ENCODE measurements around the gene GATA3. TPM values are rescaled to one million over a fixed set of nuclear protein-coding genes. Genes with fewer than 3 reads are reported as not detected.

The GATA3 gene
- total RNA-seq, 1 experiment from 2014 or later = not detected

DNA sequence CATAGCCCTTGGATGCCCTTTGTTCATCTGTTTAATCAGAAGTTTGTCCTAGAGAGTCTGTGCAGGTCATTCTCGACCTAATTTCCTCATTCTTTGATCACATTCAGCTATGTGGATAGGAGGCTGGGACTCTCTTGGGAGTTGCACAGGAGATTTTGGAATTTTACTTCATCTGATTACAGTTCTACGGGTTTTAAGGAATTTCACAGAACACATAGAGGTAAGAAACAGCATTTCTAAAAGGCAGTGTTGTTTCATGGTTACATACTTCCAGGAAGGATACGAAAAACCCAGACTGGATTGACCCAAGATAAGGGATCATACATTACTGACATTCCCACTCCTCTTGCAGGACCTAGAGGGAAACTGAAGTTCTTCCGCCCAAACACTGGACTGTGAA, 45.9 kb downstream of the GATA3 start:
- H3K27me3 ChIP-seq = no peaks in the 10 kb centered on the region
- no peaks in the 10 kb centered on the region for H3K9me3 ChIP-seq
- DNase-seq = no peak
- no peak overlapping the region for H3K4me3 ChIP-seq
- no peaks in the 10 kb centered on the region for H3K36me3 ChIP-seq

DNA sequence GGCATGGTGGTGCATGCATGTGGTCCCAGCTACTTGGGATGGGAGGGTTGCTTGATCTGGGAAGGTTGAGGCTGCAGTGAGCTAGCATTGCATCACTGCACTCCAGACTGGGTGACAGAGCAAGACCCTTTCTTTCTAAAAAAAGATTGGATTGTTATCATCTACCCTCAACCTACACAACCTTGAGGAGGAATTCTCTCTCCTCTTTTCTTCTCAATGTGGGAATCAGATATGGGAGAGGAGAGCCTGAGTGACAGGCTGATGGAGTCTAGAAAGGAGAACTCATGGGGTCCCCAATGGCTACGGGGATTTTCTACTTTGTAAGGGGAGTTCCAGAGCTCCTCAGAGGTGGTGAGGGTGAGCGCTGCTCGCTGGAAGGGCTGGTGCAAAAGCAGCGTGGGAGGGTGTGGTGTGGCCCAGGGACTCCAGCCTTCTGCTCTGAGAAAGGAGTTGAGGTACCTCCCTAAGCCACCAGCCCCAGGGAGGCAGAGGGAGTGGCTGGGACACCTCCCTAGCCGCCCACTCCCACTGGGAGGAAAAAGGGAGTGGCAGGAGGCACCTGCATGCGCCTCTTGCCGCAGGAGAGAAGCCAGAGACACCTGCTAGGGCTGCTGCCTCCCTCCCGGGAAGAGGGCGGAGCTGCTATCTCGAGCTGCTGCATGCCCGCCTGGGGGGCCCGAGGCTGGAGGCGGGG, 48.4 kb downstream of the GATA3 start:
- no peaks in the 10 kb centered on the region for H3K27me3 ChIP-seq
- no peak overlapping the region for H3K4me3 ChIP-seq
- DNase-seq = no peak
- no peaks in the 10 kb centered on the region for H3K9me3 ChIP-seq
- H3K36me3 ChIP-seq = no peaks in the 10 kb centered on the region

DNA sequence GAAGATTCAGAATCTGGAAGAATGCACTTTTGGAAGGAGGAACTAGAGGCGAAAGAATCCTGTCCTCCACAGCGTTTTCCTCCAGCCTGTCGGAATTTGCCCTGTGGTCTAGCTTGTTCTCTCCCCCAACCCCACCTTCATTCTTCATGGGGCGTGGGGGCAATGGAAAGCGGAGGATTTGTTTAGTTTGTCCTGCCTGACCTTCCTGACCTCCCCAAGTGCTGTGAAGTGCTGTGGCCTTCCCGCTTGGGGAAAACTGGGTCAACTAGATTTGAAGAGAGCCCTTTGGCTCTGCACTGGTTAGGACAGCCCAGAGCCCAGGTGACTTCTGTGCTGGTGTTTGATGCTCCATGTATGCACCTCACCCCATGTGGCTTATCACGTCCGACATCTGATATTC, 49.1 kb downstream of the GATA3 start:
- Histone ChIP-seq H3K4me3 (no peak overlapping the region), H3K27me3 (no peaks in the 10 kb centered on the region), H3K9me3 (no peaks in the 10 kb centered on the region), H3K36me3 (no peaks in the 10 kb centered on the region)
- no peak for DNase-seq

- Histone ChIP-seq H3K36me3 (no peaks in the 10 kb centered on the region), H3K4me3 (no peak overlapping the region), H3K9me3 (no peaks in the 10 kb centered on the region), H3K27me3 (no peaks in the 10 kb centered on the region)
- no peak for DNase-seq
These were observed 49.5 kb downstream of the GATA3 start for GRCh38 chr10:8104005-8104404.

DNA sequence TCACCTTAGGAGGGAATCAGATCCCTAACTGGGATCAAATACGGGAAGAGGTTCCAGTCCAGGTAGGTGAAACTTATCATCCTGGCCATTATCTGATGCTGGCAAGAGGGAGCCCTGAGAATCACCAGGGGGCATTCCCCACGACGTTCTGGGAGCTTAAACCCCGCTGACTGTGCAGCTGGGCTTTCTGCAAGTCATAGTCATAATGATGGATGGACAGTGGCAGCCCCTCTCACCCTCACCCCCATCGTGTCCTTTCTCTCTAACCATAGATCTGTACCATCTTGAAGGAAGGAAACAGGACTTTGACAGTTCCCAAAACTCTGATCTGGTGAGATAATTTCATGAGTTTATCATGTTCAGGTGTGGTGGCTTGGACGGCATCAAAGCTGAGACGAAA, 50.2 kb downstream of the GATA3 start:
- Histone ChIP-seq H3K36me3 (no peaks in the 10 kb centered on the region), H3K4me3 (no peak overlapping the region), H3K27me3 (no peaks in the 10 kb centered on the region), H3K9me3 (no peaks in the 10 kb centered on the region)
- no peak for DNase-seq

- Histone ChIP-seq H3K36me3 (no peaks in the 10 kb centered on the region), H3K27me3 (no peaks in the 10 kb centered on the region), H3K9me3 (no peaks in the 10 kb centered on the region), H3K4me3 (no peak overlapping the region)
- DNase-seq = no peak
These were observed 51.4 kb downstream of the GATA3 start for GRCh38 chr10:8105932-8106331.

GRCh38 chr10:8112230-8112905, 57.9 kb downstream of the GATA3 start:
- H3K9me3 ChIP-seq = no peaks in the 10 kb centered on the region

GRCh38 chr10:8112942-8113442, 58.5 kb downstream of the GATA3 start:
- H3K27me3 ChIP-seq = no peaks in the 10 kb centered on the region
- no peaks in the 10 kb centered on the region for H3K9me3 ChIP-seq
- H3K36me3 ChIP-seq = no peaks in the 10 kb centered on the region
- no peak overlapping the region for H3K4me3 ChIP-seq
- no peak for DNase-seq

More at GRCh38 chr10:8112230-8112905, 57.9 kb downstream of the GATA3 start:
- H3K4me3 ChIP-seq = no peak overlapping the region
- no peak for DNase-seq
- no peaks in the 10 kb centered on the region for H3K27me3 ChIP-seq
- H3K36me3 ChIP-seq = no peaks in the 10 kb centered on the region

GRCh38 chr10:8113616-8114015, 59.1 kb downstream of the GATA3 start:
- no peak for DNase-seq
- Histone ChIP-seq H3K27me3 (no peaks in the 10 kb centered on the region), H3K4me3 (no peak overlapping the region), H3K36me3 (no peaks in the 10 kb centered on the region), H3K9me3 (no peaks in the 10 kb centered on the region)

DNA sequence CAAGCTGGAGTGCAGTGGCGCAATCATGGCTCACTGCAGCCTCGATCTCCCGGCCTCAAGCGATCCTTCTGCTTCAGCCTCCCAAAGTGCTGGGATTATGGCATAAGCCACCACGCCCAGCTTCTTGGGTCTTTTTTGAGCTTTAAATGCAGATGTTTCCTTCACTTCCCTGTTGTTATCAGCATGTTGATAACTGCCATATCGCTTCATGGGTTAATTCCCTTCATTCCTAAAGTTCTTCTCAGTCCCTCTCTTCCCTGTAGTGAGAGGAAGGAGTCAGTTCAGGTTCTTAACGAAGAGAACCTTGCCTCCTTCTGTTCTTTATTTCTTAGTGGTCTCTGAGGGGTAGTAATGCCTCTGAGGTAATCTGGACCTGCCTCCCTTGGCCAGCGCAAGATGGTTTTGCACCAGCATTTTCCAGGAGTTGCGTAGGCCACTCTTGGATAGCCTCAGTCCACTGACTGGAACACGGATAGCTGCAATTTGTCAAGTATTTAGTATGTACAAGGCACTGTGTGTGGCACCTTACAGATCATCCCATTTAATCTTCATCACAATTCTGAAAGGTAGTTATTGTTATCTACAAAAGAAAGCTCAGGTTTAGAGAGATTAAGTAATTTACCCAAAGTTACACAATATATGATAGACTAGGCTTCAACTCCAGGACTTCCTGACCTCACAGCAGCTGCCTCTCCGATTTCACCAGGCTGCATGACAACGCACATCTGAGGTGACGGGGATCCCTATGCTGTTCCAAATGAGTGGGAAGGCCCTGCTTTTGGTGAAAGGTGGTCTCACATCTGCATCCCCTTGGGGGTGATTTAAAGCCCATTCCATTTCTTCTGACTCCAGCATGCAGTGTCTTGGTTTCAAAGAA, 60.5 kb downstream of the GATA3 start:
- DNase-seq = no peak
- no peaks in the 10 kb centered on the region for H3K36me3 ChIP-seq
- no peaks in the 10 kb centered on the region for H3K27me3 ChIP-seq
- H3K9me3 ChIP-seq = no peaks in the 10 kb centered on the region
- H3K4me3 ChIP-seq = no peak overlapping the region

- Histone ChIP-seq H3K36me3 (no peaks in the 10 kb centered on the region), H3K27me3 (no peaks in the 10 kb centered on the region), H3K9me3 (no peaks in the 10 kb centered on the region), H3K4me3 (no peak overlapping the region)
- no peak for DNase-seq
These were observed 61.1 kb downstream of the GATA3 start for GRCh38 chr10:8115618-8115980.

DNA sequence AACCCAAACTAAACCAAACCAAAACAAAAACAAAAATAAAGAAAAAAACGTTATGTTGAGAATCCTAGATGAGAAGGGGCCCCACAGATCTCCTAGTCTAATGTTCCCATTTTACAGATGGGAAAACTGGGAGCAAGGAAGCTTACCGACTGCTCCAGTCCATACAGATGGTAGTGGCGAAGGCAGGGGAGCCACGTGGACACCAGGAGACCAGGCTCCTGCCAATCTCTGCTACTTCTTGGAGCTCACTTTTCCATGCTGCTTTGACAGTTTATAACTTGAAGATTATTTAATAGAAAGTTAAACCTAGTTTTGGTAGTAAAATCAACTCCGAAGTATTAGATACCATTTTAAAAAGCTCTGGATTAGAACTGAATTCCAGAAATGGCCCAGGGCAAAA, 62.0 kb downstream of the GATA3 start:
- no peaks in the 10 kb centered on the region for H3K27me3 ChIP-seq
- H3K4me3 ChIP-seq = no peak overlapping the region
- H3K9me3 ChIP-seq = no peaks in the 10 kb centered on the region
- no peak for DNase-seq
- H3K36me3 ChIP-seq = no peaks in the 10 kb centered on the region

- Histone ChIP-seq H3K27me3 (no peaks in the 10 kb centered on the region), H3K36me3 (no peaks in the 10 kb centered on the region), H3K9me3 (no peaks in the 10 kb centered on the region), H3K4me3 (no peak overlapping the region)
- no peak for DNase-seq
These were observed 62.5 kb downstream of the GATA3 start for GRCh38 chr10:8116926-8117493.

GRCh38 chr10:8121201-8121890, 66.9 kb downstream of the GATA3 start:
- Histone ChIP-seq H3K36me3 (no peaks in the 10 kb centered on the region), H3K27me3 (no peaks in the 10 kb centered on the region), H3K9me3 (no peaks in the 10 kb centered on the region), H3K4me3 (no peak overlapping the region)
- no peak for DNase-seq

DNA sequence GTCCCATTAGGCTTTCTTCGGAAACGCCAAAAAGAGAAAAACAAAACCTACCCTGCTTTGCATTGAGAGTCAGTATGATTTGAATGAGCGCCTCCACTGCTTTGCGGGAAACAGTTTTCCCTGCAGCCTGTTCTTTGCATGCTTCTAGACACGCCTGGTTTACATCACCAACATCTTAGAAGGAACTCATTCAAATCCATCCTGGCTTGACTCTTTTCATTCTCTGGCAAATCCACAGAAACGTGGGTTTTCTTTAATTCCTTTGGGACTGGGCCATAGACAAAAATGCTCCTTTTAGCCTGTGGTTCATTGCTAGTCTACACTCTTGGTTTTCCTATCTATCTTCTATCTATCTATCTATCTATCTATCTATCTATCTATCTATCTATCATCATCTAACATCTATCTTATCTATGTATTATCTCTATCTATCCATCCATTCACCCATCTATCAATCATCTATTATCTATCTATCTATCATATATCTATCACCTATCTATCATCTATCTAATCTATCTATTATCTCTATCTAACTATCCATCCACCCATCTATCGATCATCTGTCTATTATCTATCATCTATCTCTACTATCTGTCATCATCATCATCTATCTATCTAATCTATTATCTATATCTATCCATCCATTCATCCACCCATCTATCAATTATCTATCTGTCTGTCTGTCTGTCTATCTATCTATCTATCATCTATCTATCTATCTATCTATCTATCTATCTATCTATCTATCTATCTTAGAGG, 68.3 kb downstream of the GATA3 start:
- Histone ChIP-seq H3K4me3 (no peak overlapping the region), H3K9me3 (no peaks in the 10 kb centered on the region), H3K27me3 (no peaks in the 10 kb centered on the region), H3K36me3 (no peaks in the 10 kb centered on the region)
- DNase-seq = no peak

DNA sequence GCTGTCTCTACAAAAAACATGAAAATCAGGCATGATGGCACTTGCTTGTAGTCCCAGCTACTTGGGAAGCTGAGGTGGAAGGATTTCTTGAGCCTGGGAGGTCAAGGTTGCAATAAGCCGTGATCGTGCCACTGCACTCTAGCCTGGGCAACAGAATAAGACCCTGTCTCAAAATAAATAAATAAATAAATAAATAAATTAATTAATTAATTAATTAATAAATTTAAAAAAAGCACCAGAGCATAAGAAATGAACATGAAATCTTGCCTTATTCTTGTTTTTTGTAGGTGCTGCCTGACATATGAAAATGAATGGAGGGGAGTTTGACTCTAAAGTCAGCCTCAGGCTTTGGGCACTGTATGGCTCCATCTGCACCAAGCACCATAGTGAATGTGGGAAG, 69.9 kb downstream of the GATA3 start:
- Histone ChIP-seq H3K27me3 (no peaks in the 10 kb centered on the region), H3K4me3 (no peak overlapping the region), H3K36me3 (no peaks in the 10 kb centered on the region), H3K9me3 (no peaks in the 10 kb centered on the region)
- DNase-seq = no peak
